H9 (cell line): ENCODE data around the gene TOP3B. TPM values are rescaled to one million over a fixed set of nuclear protein-coding genes. Genes with fewer than 3 reads are reported as not detected.

Experiments used
- DNase-seq: peaks from one replicate; pipeline ENCODE4 v3.0.0-alpha.2; 2017
- H2AFZ ChIP-seq: one replicate; pipeline ENCODE4 v1.6.1; 2013; ENCODE audit warnings: mild to moderate bottlenecking, low read length, control low read depth, moderate library complexity
- H2AK5ac ChIP-seq: 2 replicates; pipeline ENCODE4 v1.6.1; 2013; ENCODE audit warnings: low read length, control low read depth, mixed read lengths; ENCODE audit not compliant: insufficient read length
- H2BK120ac ChIP-seq: one replicate; pipeline ENCODE4 v1.6.1; 2013; ENCODE audit warnings: low read depth, mild to moderate bottlenecking, low read length, control low read depth, inconsistent platforms; ENCODE audit not compliant: poor library complexity, severe bottlenecking
- H2BK12ac ChIP-seq: 2 replicates; pipeline ENCODE4 v1.6.1; 2013; ENCODE audit warnings: low read length, control low read depth, mixed read lengths, low read depth; ENCODE audit not compliant: insufficient read length
- H2BK15ac ChIP-seq: 2 replicates; pipeline ENCODE4 v1.6.1; 2013; ENCODE audit warnings: low read depth, low read length, control low read depth
- H2BK20ac ChIP-seq: one replicate; pipeline ENCODE4 v1.6.1; 2013; ENCODE audit warnings: low read depth, mild to moderate bottlenecking, low read length, control low read depth, inconsistent platforms; ENCODE audit not compliant: poor library complexity, severe bottlenecking
- H2BK5ac ChIP-seq: 2 replicates; pipeline ENCODE4 v1.6.1; 2013; ENCODE audit warnings: low read length, control low read depth, mixed read lengths; ENCODE audit not compliant: insufficient read length
- H3K14ac ChIP-seq: 2 replicates; pipeline ENCODE4 v1.6.1; 2013; ENCODE audit warnings: low read length, control low read depth; ENCODE audit not compliant: insufficient read depth
- H3K18ac ChIP-seq: 2 replicates; pipeline ENCODE4 v1.6.1; 2013; ENCODE audit warnings: low read depth, mild to moderate bottlenecking, mixed read lengths, low read length, control low read depth; ENCODE audit not compliant: insufficient read length
- H3K23ac ChIP-seq: 2 replicates; pipeline ENCODE4 v1.6.1; 2013; ENCODE audit warnings: low read length, control low read depth, mixed read lengths, low read depth; ENCODE audit not compliant: insufficient read length
- H3K23me2 ChIP-seq: 2 replicates; pipeline ENCODE4 v1.6.1; 2013; ENCODE audit warnings: low read depth, mild to moderate bottlenecking, mixed read lengths, low read length, control low read depth; ENCODE audit not compliant: insufficient read length, poor library complexity, severe bottlenecking
- H3K27ac ChIP-seq: 2 replicates; pipeline ENCODE4 v1.5.1; 2013; ENCODE audit warnings: low read length, control low read depth, mixed read lengths, low read depth; ENCODE audit not compliant: insufficient read length
- H3K27me3 ChIP-seq: 2 replicates; pipeline ENCODE4 v1.6.1; 2013; ENCODE audit warnings: low read length, control low read depth, inconsistent platforms; ENCODE audit not compliant: insufficient read depth
- H3K4ac ChIP-seq: 2 replicates; pipeline ENCODE4 v1.6.1; 2013; ENCODE audit warnings: low read depth, mild to moderate bottlenecking, control low read depth, inconsistent platforms, low read length, moderate library complexity
- H3K4me1 ChIP-seq: 2 replicates; pipeline ENCODE4 v1.6.1; 2013; ENCODE audit warnings: low read length, control low read depth, inconsistent platforms; ENCODE audit not compliant: insufficient read depth
- H3K4me2 ChIP-seq: 2 replicates; pipeline ENCODE4 v1.6.1; 2013; ENCODE audit warnings: low read length, control low read depth, mixed read lengths; ENCODE audit not compliant: insufficient read length, insufficient read depth
- H3K56ac ChIP-seq: 2 replicates; pipeline ENCODE4 v1.6.1; 2013; ENCODE audit warnings: low read depth, mild to moderate bottlenecking, mixed read lengths, low read length, control low read depth; ENCODE audit not compliant: insufficient read length
- H3K79me1 ChIP-seq: 2 replicates; pipeline ENCODE4 v1.6.1; 2013; ENCODE audit warnings: low read depth, mild to moderate bottlenecking, moderate library complexity, low read length, control low read depth, inconsistent platforms; ENCODE audit not compliant: insufficient read depth, poor library complexity, severe bottlenecking
- H3K79me2 ChIP-seq: 2 replicates; pipeline ENCODE4 v1.6.1; 2013; ENCODE audit warnings: low read length, control low read depth, inconsistent platforms; ENCODE audit not compliant: insufficient read depth
- H3K9ac ChIP-seq: 2 replicates; pipeline ENCODE4 v1.6.1; 2013; ENCODE audit warnings: low read length, control low read depth, mixed read lengths; ENCODE audit not compliant: insufficient read length; ENCODE audit errors: extremely low read depth
- H3K9me3 ChIP-seq: one replicate; pipeline ENCODE4 v1.6.1; 2013; ENCODE audit warnings: low read depth, low read length, inconsistent platforms; ENCODE audit not compliant: control insufficient read depth
- H3T11ph ChIP-seq: one replicate; pipeline ENCODE4 v1.6.1; 2013; ENCODE audit warnings: mild to moderate bottlenecking, low read length, control low read depth, inconsistent platforms
- H4K20me1 ChIP-seq: one replicate; pipeline ENCODE4 v1.6.1; 2013; ENCODE audit not compliant: control insufficient read depth, insufficient read length, insufficient read depth
- H4K5ac ChIP-seq: 2 replicates; pipeline ENCODE4 v1.6.1; 2013; ENCODE audit warnings: low read depth, mild to moderate bottlenecking, mixed read lengths, low read length, control low read depth; ENCODE audit not compliant: insufficient read length
- H4K8ac ChIP-seq: replicated peaks from 2 replicates; pipeline ENCODE4 v1.6.1; 2013; ENCODE audit warnings: low read length, control low read depth, mixed read lengths, low read depth; ENCODE audit not compliant: insufficient read length
- H4K91ac ChIP-seq: 2 replicates; pipeline ENCODE4 v1.6.1; 2013; ENCODE audit warnings: low read depth, mild to moderate bottlenecking, moderate library complexity, mixed read lengths, low read length, control low read depth; ENCODE audit not compliant: insufficient read length
- H3K27ac Mint-ChIP-seq, 3 experiments: 2 replicates in 2 of 3; 3 replicates in 1 of 3; pipeline ENCODE4 v1.8.0; 2020 to 2021; ENCODE audit warnings: mixed read lengths in 3 of 3, mild to moderate bottlenecking in 1 of 3, moderate library complexity in 1 of 3
- H3K27me3 Mint-ChIP-seq: 2 replicates; pipeline ENCODE4 v1.8.0; 2021; ENCODE audit warnings: low read depth, mild to moderate bottlenecking, moderate library complexity, mixed read lengths
- H3K36me3 Mint-ChIP-seq, 3 experiments: 2 replicates in 2 of 3; 3 replicates in 1 of 3; pipeline ENCODE4 v1.8.0; 2020 to 2021; ENCODE audit warnings: low read depth in 3 of 3, mixed read lengths in 3 of 3; ENCODE audit not compliant: insufficient read depth in 1 of 3
- H3K4me1 Mint-ChIP-seq, 2 experiments: 2 replicates each; pipeline ENCODE4 v1.8.0; 2020; ENCODE audit warnings: mixed read lengths in 2 of 2
- H3K4me3 Mint-ChIP-seq, 2 experiments: 2 replicates in 1 of 2; 3 replicates in 1 of 2; pipeline ENCODE4 v1.8.0; 2020 to 2021; ENCODE audit warnings: mild to moderate bottlenecking in 2 of 2, mixed read lengths in 2 of 2, moderate library complexity in 1 of 2
- H3K9me3 Mint-ChIP-seq, 2 experiments: 2 replicates in 1 of 2; 3 replicates in 1 of 2; pipeline ENCODE4 v1.8.0; 2020; ENCODE audit warnings: mild to moderate bottlenecking in 2 of 2, mixed read lengths in 2 of 2, moderate library complexity in 1 of 2
- WGBS: extraction: QIAGEN DNeasy Blood & Tissue Kit; methylation state at CpG from one replicate; pipeline ENCODE4 v1.1.7; 2013; ENCODE audit warnings: missing lambda C conversion rate, low lambda C conversion rate, mixed read lengths; ENCODE audit not compliant: insufficient read length; ENCODE audit errors: extremely low coverage; 5-methylcytosine and 5-hydroxymethylcytosine counted together
- total RNA-seq: library from RNA; stranded (reverse); gene quantifications from 2 replicates; pipeline ENCODE4 v1.2.1, GENCODE V29; 2021
- TF ChIP-seq, protein P1 (sequence below): fragments of 200-600 bp; sonication (generic); conservative IDR thresholded peaks from 3 replicates; pipeline ENCODE4 v1.8.0; 2021; ENCODE audit warnings: antibody characterized with exemption, mild to moderate bottlenecking

Gene TOP3B
- total RNA-seq, 1 experiment from 2014 or later = 55.2 TPM

DNA sequence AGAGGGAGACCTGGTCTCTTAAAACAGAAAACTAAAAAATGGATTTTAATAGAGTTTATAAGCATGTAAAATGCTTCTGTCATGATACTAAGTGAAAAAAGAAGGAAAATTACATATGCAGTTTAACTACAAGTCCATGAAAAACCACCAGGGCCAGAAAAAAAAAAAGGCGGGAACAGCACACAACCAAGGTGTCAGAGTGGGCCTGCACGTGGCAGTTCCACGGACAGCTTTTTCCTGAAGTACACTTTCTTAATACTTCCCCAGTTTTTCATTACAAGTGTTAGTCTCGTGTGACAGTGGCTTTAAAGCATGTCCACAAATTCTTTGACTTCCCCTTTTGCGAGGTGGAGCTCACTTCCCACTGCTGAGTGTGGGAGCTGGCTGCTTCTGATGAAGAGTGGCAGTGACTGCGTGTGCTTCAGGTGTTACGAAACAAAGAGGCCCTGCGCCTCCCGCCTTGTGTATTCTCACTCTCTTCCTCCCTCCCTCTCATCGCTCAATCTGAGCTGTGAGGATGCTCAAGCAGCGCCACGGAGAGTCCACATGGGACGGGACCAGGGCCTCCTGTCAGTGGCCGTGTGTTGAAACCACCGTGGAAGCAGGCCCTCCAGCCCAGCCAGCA lies 46.3 kb downstream of the TOP3B start:
- Histone ChIP-seq H4K91ac (no peak overlapping the region), H3K27me3 (no peaks in the 10 kb centered on the region), H4K5ac (no peak overlapping the region), H3K23me2 (peaks cover 4% of the 10 kb centered on the region), H3K9me3 (no peaks in the 10 kb centered on the region), H4K8ac (no peak overlapping the region), H3K14ac (no peak overlapping the region), H3K4me2 (no peak overlapping the region), H2BK120ac (no peak overlapping the region), H3K9ac (no peak overlapping the region), H3K27ac (no peak overlapping the region), H3K56ac (no peak overlapping the region), H2BK20ac (no peak overlapping the region), H3T11ph (no peak overlapping the region), H3K79me2 (no peaks in the 10 kb centered on the region), H2BK5ac (no peak overlapping the region), H4K20me1 (peaks cover 2% of the 10 kb centered on the region), H3K23ac (no peak overlapping the region), H2BK12ac (no peak overlapping the region), H2AFZ (no peak overlapping the region), H3K18ac (no peak overlapping the region), H3K4ac (no peak overlapping the region), H2AK5ac (no peak overlapping the region), H2BK15ac (no peak overlapping the region), H3K79me1 (no peaks in the 10 kb centered on the region), H3K4me1 (no peaks in the 10 kb centered on the region)
- Mint-ChIP-seq H3K9me3 (no peaks in the 10 kb centered on the region), H3K27me3 (no peaks in the 10 kb centered on the region; the same call in 1 of the 2 replicates), H3K4me1 (peaks cover 11 to 15% of the 10 kb centered on the region in 2 experiments), H3K36me3 (peaks cover 6 to 18% (median 14%) of the 10 kb centered on the region in 3 experiments; a peak in 6 of 7 replicates), H3K27ac (no peak overlapping the region), H3K4me3 (no peak overlapping the region)
- TF ChIP-seq, protein P1, sequence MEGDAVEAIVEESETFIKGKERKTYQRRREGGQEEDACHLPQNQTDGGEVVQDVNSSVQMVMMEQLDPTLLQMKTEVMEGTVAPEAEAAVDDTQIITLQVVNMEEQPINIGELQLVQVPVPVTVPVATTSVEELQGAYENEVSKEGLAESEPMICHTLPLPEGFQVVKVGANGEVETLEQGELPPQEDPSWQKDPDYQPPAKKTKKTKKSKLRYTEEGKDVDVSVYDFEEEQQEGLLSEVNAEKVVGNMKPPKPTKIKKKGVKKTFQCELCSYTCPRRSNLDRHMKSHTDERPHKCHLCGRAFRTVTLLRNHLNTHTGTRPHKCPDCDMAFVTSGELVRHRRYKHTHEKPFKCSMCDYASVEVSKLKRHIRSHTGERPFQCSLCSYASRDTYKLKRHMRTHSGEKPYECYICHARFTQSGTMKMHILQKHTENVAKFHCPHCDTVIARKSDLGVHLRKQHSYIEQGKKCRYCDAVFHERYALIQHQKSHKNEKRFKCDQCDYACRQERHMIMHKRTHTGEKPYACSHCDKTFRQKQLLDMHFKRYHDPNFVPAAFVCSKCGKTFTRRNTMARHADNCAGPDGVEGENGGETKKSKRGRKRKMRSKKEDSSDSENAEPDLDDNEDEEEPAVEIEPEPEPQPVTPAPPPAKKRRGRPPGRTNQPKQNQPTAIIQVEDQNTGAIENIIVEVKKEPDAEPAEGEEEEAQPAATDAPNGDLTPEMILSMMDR = no peak
- no CpG with 5 or more reads among the region's 15 CpGs for WGBS
- DNase-seq = no peak
